ENCODE data around the gene LGI1.

LGI1 gene

GRCh38 chr10:93757801-93758507 is at the start of gene LGI1:
TSS of gene LGI1 (plus strand) at chr10:93757936. CDS start at chr10:93758145, 209 bp downstream.
- no peak for DNase-seq

GRCh38 chr10:93710333-93710909 is 47.3 kb upstream of the LGI1 start:
- no peak for DNase-seq

- DNase-seq, result no peak
Measured at GRCh38 chr10:93711891-93712290, 45.8 kb upstream of the LGI1 start.

DNA sequence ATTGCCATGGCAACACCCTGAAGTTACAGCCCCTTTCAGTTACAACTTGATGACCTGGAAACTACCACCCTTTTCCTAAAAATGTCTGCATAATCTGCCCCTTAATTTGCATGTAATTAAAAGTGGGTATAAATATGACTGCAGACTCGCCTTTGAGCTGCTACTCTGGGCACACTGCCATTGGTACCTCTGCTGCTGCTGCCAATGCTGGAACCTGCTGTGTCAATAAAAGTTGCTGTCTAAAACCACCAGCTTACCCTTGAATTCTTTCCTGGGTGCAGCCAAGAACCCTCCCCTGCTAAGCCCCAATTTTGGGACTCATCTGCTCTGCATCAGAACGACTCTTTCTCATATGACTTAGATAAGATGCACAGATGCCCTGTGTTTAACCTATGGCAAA is 45.1 kb upstream of the LGI1 start:
- no peak for DNase-seq

GRCh38 chr10:93715345-93715744 is 42.4 kb upstream of the LGI1 start:
- DNase-seq, result no peak

DNA sequence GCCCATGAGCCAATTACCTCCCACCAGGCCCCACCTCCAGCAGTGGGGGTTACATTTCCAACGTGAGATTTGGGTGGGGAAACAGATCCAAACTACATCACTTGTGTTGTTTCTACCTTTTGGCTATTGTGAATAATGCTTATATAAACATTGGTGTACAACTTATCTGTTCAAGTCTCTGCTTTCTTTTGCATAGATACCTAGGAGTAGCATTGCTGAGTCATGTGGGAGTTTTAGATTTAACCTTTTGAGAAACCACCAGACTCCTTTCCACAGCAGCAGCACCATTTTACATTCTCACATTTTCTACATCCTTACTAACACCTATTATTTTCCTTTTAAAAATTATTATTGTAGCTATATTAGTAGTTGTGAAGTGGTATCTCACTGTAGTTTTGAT is 41.0 kb upstream of the LGI1 start:
- DNase-seq, result no peak

- DNase-seq, result no peak
Measured at GRCh38 chr10:93718937-93719725, 38.6 kb upstream of the LGI1 start.

DNA sequence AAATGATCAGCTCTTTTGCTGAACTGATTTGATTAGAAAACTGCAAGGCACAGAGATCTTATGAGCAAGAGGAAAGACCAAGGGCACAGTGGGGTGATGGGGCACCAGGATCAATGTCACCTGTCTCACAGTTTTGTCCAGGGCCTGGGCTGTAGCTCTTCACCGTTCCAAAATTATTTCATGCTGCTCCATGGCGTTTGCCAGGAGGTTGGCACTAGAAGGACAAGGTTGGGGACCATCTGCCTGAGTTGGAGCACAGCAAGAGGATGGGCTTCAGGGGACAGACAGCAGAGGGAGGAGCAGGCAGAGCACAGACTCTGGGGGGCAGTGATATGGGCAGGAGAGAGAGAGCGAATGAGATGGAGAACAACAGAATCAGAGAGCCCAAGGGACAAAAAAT is 37.8 kb upstream of the LGI1 start:
- no peak for DNase-seq

GRCh38 chr10:93722550-93722949 is 35.2 kb upstream of the LGI1 start:
- no peak for DNase-seq

- DNase-seq, result no peak
Measured at GRCh38 chr10:93723153-93723552, 34.6 kb upstream of the LGI1 start.

GRCh38 chr10:93726024-93726423 is 31.7 kb upstream of the LGI1 start:
- no peak for DNase-seq

DNA sequence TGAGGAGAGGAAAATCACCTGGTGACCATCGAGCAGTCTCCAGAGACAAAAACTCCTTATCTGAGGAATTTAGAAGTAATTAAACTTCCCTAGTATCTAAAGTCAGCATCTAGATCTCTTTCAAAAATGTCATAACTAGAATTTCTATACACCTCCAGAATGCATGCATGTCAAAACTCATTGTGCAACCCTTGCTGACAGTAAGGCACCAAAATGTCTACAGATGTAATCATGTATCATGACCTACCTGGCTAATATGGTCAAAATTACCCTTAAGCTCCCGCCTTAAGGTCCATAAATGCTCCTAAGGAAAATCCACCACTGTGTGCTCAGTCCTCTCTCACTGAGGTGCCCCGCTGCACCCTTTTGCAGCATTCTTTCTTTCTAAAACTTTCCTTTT is 16.4 kb upstream of the LGI1 start:
- no peak for DNase-seq

GRCh38 chr10:93742633-93743349 is 14.9 kb upstream of the LGI1 start:
- no peak for DNase-seq

GRCh38 chr10:93745408-93746065 is 12.2 kb upstream of the LGI1 start:
- DNase-seq, result no peak

- DNase-seq, result no peak
Measured at GRCh38 chr10:93746844-93747284, 10.9 kb upstream of the LGI1 start.

DNA sequence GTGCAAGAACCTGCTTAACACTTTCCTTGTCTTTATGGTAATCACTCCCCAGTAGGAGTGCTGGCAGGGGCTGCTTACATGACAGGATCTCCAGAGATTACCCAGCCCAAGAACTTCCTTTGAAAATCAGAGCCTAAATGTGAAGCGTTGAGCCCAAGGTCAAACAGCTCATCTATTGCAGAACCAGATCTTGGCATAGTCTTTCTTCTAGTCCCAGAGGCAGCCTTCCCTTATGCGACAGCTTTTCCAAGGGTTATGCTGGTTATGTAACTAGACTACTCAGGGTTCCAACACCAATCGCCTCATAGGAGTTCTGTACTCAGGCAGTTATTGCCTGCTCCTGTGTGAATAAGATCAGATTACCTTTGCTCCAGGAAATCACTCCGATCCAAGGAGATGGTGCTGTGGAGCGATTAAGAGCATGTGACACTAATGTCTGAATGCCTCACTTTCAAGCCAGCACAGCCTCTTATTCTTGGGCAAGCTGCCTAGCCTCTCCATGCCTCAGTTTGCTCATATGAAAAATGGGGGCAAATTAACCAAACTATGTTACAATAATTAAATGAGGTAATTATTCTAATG is 8.4 kb upstream of the LGI1 start:
- no peak for DNase-seq

DNA sequence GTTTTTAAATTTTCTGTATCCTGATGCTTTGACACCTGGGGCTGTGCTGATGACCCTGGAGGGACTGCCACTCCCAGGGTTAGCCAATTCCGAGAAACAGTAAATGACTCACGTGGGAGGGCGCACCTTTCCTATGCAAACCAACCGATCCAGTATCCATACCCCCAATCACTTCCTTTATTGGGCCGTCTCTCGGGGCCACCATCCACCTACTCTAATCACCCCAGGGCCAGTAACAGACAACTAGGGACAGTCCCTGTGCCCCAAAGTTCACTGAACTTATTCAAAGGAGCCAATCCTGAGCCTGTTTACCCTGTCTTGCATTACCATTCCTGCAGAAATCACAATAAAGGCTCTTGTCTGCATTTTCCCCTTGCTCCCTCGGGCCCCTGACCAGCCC is 6.6 kb upstream of the LGI1 start:
- DNase-seq, result no peak

DNA sequence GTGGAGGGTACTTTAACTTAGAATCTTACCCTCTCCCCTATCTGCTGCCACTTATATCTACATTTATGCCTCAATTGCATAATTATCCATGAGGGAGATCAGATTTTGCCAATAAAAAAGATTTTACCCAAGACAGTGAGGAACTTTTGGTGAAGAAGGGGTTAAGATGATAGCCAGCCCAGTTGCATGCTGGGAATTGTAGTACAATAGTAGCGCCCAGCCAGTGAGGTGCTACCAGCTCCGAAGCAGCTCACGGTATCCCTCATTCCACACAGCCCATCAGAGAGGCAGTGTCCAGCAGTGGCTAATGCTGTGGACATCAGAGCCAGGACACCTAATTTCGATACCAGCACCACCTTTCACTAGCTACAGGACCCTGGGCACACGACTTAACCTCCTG is 5.9 kb upstream of the LGI1 start:
- no peak for DNase-seq

DNA sequence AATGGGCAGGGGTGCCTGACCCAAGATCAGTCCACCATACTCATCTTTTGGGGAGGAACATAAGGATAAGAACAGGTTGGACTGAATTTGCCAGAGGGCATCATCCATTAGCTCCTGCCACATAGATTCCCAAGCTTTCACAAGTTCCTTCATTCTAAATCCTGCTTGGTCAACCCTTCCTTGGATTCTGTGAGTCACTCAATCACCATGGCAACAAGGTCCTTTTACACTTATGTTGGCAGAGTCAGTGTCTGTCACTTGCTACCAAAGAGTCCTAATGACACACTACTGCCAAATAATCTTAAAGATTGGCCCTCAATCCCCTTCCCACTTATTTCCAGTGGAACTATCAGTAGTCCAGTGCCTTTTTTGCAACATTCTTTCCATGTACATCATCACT is 5.0 kb upstream of the LGI1 start:
- no peak for DNase-seq

GRCh38 chr10:93753621-93754250 is 4.0 kb upstream of the LGI1 start:
- DNase-seq, result no peak

- DNase-seq, result no peak
Measured at GRCh38 chr10:93754761-93755160, 3.0 kb upstream of the LGI1 start.
